IPS-NIHi11 (cell line): Measurements from ENCODE around the gene FMNL2.

ENCODE experiments used
- DNase-seq: peaks from one replicate; pipeline ENCODE4 v3.0.0; 2012; ENCODE audit warnings: mixed read lengths, low spot score

Gene FMNL2

GRCh38 chr2:152557273-152557888 is 222.4 kb downstream of the FMNL2 start:
- DNase-seq = no peak

- DNase-seq = no peak
Observed at GRCh38 chr2:152558158-152558984, 223.4 kb downstream of the FMNL2 start.

GRCh38 chr2:152559008-152559407 is 224.0 kb downstream of the FMNL2 start:
- no peak for DNase-seq

GRCh38 chr2:152560166-152560565 is 225.2 kb downstream of the FMNL2 start:
- DNase-seq = no peak

- DNase-seq = no peak
Observed at GRCh38 chr2:152560873-152561595, 226.1 kb downstream of the FMNL2 start.

- DNase-seq = no peak
Observed at GRCh38 chr2:152562198-152562884, 227.4 kb downstream of the FMNL2 start.

- no peak for DNase-seq
Observed at GRCh38 chr2:152563764-152564163, 228.8 kb downstream of the FMNL2 start.

- DNase-seq = no peak
Observed at GRCh38 chr2:152564754-152565551, 230.0 kb downstream of the FMNL2 start.

GRCh38 chr2:152565884-152566727 is 231.1 kb downstream of the FMNL2 start:
- no peak for DNase-seq

GRCh38 chr2:152566728-152567069 is 231.7 kb downstream of the FMNL2 start:
- DNase-seq = no peak

GRCh38 chr2:152568531-152568930 is 233.6 kb downstream of the FMNL2 start:
- DNase-seq = no peak

GRCh38 chr2:152569186-152569585 is 234.2 kb downstream of the FMNL2 start:
- DNase-seq = no peak

- DNase-seq = no peak
Observed at GRCh38 chr2:152571048-152571766, 236.2 kb downstream of the FMNL2 start.

- no peak for DNase-seq
Observed at GRCh38 chr2:152572031-152572430, 237.1 kb downstream of the FMNL2 start.

GRCh38 chr2:152573168-152573567 is 238.2 kb downstream of the FMNL2 start:
- no peak for DNase-seq

GRCh38 chr2:152577579-152577978 is 242.6 kb downstream of the FMNL2 start:
- no peak for DNase-seq

- DNase-seq = no peak
Observed at GRCh38 chr2:152578573-152578972, 243.6 kb downstream of the FMNL2 start.

- DNase-seq = no peak
Observed at GRCh38 chr2:152580714-152581113, 245.7 kb downstream of the FMNL2 start.

- no peak for DNase-seq
Observed at GRCh38 chr2:152581360-152581759, 246.4 kb downstream of the FMNL2 start.

- no peak for DNase-seq
Observed at GRCh38 chr2:152582081-152582480, 247.1 kb downstream of the FMNL2 start.
